ENCODE results near the gene TSGA10IP. TPM values are rescaled to one million over a fixed set of nuclear protein-coding genes. Genes with fewer than 3 reads are reported as not detected.
A peak's percentile ranks its signal among the peaks of the same experiment; 100 is the strongest.

TSGA10IP gene
- total RNA-seq, 2 donors from 2014 or later = not detected

DNA sequence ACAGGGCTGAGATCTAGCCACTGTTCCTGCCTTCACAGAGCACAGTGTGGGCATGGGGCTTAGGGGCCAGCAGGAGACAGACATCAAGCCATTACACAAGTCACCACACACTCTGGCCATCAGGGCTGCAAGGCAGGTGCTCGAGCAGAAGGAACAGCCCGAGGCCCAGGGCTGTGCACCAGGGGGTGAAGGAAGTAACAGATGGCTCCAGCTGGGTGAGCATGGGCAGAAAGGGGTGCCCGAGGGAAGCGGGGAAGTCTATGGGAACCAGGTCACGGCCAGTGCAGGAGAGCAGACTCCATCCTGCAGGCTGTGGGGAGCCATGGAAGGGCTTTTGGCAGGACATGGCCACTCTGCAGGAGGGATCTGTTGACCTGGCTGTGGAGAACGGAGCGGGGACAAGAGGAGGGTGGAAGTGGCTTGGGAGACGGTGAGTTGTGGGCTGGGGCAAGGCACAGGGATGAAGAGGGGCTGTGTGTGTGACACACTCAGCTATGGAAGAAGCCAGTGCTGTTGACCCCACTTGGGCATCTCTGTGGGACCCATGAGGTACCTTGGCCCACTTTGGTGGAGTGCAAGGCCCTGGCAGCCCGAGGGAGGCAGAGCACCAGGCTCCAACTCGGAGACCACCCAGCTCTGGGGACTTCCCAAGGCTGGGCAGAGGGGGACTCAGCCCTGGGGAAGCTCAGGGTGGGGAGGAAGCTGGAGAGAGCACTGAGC lies 30.0 kb upstream of the TSGA10IP start:
- H3K36me3 Mint-ChIP-seq = peaks cover 0 to 11% of the 10 kb centered on the region in 2 donors
- DNase-seq (ENCODE audit: low spot score in 2 of 2) (no peak), ATAC-seq (no peak)
- H3K9me3 Mint-ChIP-seq = no peaks in the 10 kb centered on the region
- H3K27ac Mint-ChIP-seq = peak overlapping the region in 1 of 2 donors; percentile 10

GRCh38 chr11:65915821-65916251 lies 29.4 kb upstream of the TSGA10IP start:
- ATAC-seq = no peak
- Mint-ChIP-seq H3K27ac (no peak overlapping the region), H3K36me3 (peaks cover 0 to 11% of the 10 kb centered on the region in 2 donors), H3K9me3 (no peaks in the 10 kb centered on the region)
- DNase-seq (ENCODE audit: low spot score in 2 of 2) = no peak

- DNase-seq (ENCODE audit: low spot score in 2 of 2) (no peak), ATAC-seq (no peak)
- no peak overlapping the region for H3K27ac Mint-ChIP-seq
- H3K9me3 Mint-ChIP-seq = no peaks in the 10 kb centered on the region
- peaks cover 0 to 11% of the 10 kb centered on the region in 2 donors for H3K36me3 Mint-ChIP-seq
Measured at GRCh38 chr11:65916391-65916790, 28.9 kb upstream of the TSGA10IP start.

- H3K9me3 Mint-ChIP-seq = no peaks in the 10 kb centered on the region
- peaks cover 0 to 11% of the 10 kb centered on the region in 2 donors for H3K36me3 Mint-ChIP-seq
- H3K27ac Mint-ChIP-seq = peak overlapping the region in 1 of 2 donors; percentile 33
- ATAC-seq = no peak
- no peak for DNase-seq (ENCODE audit: low spot score in 2 of 2)
Measured at GRCh38 chr11:65917077-65917433, 28.2 kb upstream of the TSGA10IP start.

DNA sequence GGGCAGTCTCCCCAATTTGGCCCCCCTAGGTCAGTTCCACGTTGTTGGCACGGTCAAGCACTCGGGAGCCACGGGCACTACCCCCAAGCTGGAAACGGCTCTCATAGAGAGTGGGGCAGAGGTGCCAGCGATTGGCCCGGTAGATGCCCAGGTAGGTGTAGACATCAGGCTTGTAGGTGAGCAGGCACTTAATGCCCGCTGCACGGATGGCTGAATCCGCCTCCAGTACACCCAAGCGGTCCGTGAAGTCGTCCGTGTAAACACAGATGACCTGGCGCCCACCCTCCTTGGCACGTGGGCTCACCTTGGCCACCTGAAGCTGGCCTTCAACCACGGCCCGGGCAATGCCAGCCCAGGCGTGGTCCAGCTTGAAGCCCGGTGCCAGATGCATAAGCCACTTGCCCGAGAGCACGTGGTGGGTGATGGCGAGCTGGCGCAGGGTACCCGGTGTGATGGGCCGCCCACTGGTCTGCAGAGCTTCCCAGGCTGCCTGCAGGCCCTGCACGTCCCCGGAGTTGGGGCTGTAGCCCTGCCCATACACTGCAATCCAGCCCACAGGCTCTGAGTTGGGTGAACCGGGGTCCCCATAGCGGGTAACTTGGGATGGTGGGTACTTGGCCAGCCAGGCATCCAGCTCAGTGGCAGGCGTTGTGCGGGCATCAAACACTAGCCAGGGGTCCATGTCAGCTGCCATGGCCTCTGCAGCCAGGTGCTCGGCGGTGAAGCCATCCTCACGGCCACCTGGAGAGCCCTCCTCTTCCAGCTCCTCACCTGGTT lies 27.7 kb upstream of the TSGA10IP start:
- Mint-ChIP-seq H3K36me3 (peaks cover 0 to 11% of the 10 kb centered on the region in 2 donors), H3K27ac (peak overlapping the region in 1 of 2 donors; percentile 88), H3K9me3 (no peaks in the 10 kb centered on the region)
- no peak for DNase-seq (ENCODE audit: low spot score in 2 of 2)
- no peak for ATAC-seq

- Mint-ChIP-seq H3K9me3 (no peaks in the 10 kb centered on the region), H3K36me3 (peaks cover 0 to 11% of the 10 kb centered on the region in 2 donors), H3K27ac (peak within 1 kb of the TSS; percentile 84 to 88)
- ATAC-seq (peak; percentile 74 to 78), DNase-seq (ENCODE audit: low spot score in 2 of 2) (no peak)
Measured at GRCh38 chr11:65918211-65919140, 26.8 kb upstream of the TSGA10IP start, which contains the start of gene C11orf68. TSS of gene C11orf68 (minus strand) at chr11:65919062. CDS start at chr11:65919031, 31 bp downstream.

- Mint-ChIP-seq H3K27ac (peak within 1 kb of the TSS; percentile 84 to 88), H3K9me3 (no peaks in the 10 kb centered on the region), H3K36me3 (peaks cover 0 to 11% of the 10 kb centered on the region in 2 donors)
- peak; percentile 88 to 94 for ATAC-seq
- DNase-seq (ENCODE audit: low spot score in 2 of 2) = peak; percentile 95 to 96
Measured at GRCh38 chr11:65919141-65919572, 26.1 kb upstream of the TSGA10IP start, which contains the start of gene DRAP1. TSS of gene DRAP1 (plus strand) at chr11:65919426. CDS start at chr11:65919502, 76 bp downstream.

DNA sequence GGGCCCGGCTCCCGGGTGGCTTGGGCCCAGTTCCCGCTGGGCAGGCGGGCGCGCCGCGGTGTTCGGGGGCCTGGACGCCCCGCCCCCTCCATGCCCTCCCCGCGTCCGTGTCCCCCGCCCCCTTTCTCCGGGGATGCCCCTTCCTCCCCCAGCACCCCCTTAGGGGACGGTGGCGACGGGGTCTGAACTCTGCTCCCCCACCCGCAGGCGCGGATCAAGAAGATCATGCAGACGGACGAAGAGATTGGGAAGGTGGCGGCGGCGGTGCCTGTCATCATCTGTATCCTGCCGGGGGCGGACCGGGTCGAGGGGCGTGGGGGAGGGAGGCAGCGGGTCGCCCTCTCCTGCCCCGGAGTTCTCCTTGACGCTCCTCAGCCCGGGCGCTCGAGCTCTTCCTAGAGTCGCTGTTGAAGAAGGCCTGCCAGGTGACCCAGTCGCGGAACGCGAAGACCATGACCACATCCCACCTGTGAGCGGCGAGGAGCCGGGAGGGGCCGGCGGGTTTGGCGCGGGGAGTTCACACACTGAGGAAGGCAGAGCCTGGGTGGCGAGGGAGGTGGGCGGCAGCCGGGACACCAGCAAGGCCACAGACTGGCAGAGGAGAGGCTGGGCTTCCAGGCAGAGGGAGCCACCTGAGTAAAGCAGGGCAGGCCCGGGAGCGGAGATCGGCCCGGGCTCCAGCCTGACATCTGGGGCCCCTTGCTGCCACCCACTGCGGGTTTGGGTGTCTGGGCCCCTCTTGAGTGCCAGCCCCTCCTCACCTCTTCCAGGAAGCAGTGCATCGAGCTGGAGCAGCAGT lies 25.5 kb upstream of the TSGA10IP start:
- peaks cover 0 to 11% of the 10 kb centered on the region in 2 donors for H3K36me3 Mint-ChIP-seq
- DNase-seq (ENCODE audit: low spot score in 2 of 2) (peak in 1 of 2 donors; percentile 73), ATAC-seq (peak; percentile 45 to 62)
- peak overlapping the region; percentile 74 to 88 for H3K27ac Mint-ChIP-seq
- H3K9me3 Mint-ChIP-seq = no peaks in the 10 kb centered on the region

DNA sequence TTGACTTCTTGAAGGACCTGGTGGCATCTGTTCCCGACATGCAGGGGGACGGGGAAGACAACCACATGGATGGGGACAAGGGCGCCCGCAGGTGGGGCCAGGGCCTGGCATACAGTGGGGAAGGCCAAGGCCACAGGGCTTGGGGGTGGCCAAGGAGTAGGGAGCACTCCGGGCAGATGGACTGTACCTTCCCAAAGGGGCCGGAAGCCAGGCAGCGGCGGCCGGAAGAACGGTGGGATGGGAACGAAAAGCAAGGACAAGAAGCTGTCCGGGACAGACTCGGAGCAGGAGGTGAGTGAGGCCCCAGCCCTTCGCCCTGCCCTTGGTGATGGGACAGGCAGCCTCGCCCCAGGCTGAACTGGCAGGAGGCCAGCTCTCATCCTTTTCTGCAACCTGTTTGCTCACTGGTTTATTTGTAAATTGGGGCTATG lies 24.9 kb upstream of the TSGA10IP start:
- Mint-ChIP-seq H3K27ac (peak overlapping the region; percentile 74 to 88), H3K36me3 (peaks cover 0 to 11% of the 10 kb centered on the region in 2 donors), H3K9me3 (no peaks in the 10 kb centered on the region)
- ATAC-seq (no peak), DNase-seq (ENCODE audit: low spot score in 2 of 2) (no peak)

- DNase-seq (ENCODE audit: low spot score in 2 of 2) = no peak
- peaks cover 0 to 11% of the 10 kb centered on the region in 2 donors for H3K36me3 Mint-ChIP-seq
- no peak for ATAC-seq
- H3K9me3 Mint-ChIP-seq = no peaks in the 10 kb centered on the region
- H3K27ac Mint-ChIP-seq = peak overlapping the region in 1 of 2 donors; percentile 88
Measured at GRCh38 chr11:65921033-65921555, 24.2 kb upstream of the TSGA10IP start.

GRCh38 chr11:65921876-65922275 lies 23.4 kb upstream of the TSGA10IP start:
- Mint-ChIP-seq H3K36me3 (peaks cover 0 to 9% of the 10 kb centered on the region in 2 donors), H3K27ac (no peak overlapping the region), H3K9me3 (no peaks in the 10 kb centered on the region)
- no peak for DNase-seq (ENCODE audit: low spot score in 2 of 2)
- no peak for ATAC-seq

DNA sequence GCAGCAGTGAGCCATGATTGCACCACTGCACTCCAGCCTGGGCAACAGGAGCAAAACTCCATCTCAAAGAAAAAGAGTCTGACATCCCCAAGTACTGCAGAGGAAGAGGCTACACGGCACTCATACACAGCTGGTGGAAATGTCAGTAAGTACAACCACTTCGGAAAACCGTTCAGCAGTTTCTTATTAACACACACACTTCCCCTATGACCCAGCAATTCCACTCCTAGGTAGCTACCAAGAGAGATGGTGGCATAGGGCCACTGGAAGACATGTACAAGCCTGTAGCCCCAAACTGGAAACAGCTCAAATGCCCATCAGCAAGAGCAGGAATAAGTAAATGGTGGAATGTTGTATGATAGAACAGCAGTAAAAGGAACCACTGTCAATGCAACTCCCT lies 22.7 kb upstream of the TSGA10IP start:
- ATAC-seq (no peak), DNase-seq (ENCODE audit: low spot score in 2 of 2) (no peak)
- peak overlapping the region in 1 of 2 donors; percentile 33 for H3K27ac Mint-ChIP-seq
- no peaks in the 10 kb centered on the region for H3K9me3 Mint-ChIP-seq
- H3K36me3 Mint-ChIP-seq = peaks cover 0 to 5% of the 10 kb centered on the region in 2 donors

GRCh38 chr11:65925397-65925796 lies 19.9 kb upstream of the TSGA10IP start:
- Mint-ChIP-seq H3K36me3 (no peaks in the 10 kb centered on the region), H3K9me3 (no peaks in the 10 kb centered on the region), H3K27ac (no peak overlapping the region)
- ATAC-seq = no peak
- DNase-seq (ENCODE audit: low spot score in 2 of 2) = no peak

GRCh38 chr11:65927904-65928397 lies 17.3 kb upstream of the TSGA10IP start:
- DNase-seq (ENCODE audit: low spot score in 2 of 2) (peak; percentile 57 to 64), ATAC-seq (peak; percentile 88 to 90)
- no peaks in the 10 kb centered on the region for H3K9me3 Mint-ChIP-seq
- no peaks in the 10 kb centered on the region for H3K36me3 Mint-ChIP-seq
- peak overlapping the region; percentile 92 for H3K27ac Mint-ChIP-seq

- Mint-ChIP-seq H3K9me3 (no peaks in the 10 kb centered on the region), H3K36me3 (no peaks in the 10 kb centered on the region), H3K27ac (peak overlapping the region; percentile 92)
- DNase-seq (ENCODE audit: low spot score in 2 of 2) (no peak), ATAC-seq (peak in 1 of 2 donors; percentile 6)
Measured at GRCh38 chr11:65928667-65929066, 16.6 kb upstream of the TSGA10IP start.
